Nucleus accumbens (tissue), 56 donors: ENCODE data around the gene ZNF536.

Experiments
- DNase-seq, 56 donors: peaks; one replicate each; lab custom pipeline; 2025; lab: John Stamatoyannopoulos, UW

The ZNF536 gene

GRCh38 chr19:30361107-30361447, 11.1 kb upstream of the ZNF536 start:
- DNase-seq = no peak

- DNase-seq = peak in 20 of 56 donors; percentile 15 to 59 (median 33)
Observed at GRCh38 chr19:30361721-30362120, 10.5 kb upstream of the ZNF536 start.

- DNase-seq = no peak
Observed at GRCh38 chr19:30362156-30362754, 9.9 kb upstream of the ZNF536 start.

- DNase-seq = no peak
Observed at GRCh38 chr19:30363073-30363472, 9.1 kb upstream of the ZNF536 start.

GRCh38 chr19:30364866-30365800, 7.1 kb upstream of the ZNF536 start:
- no peak for DNase-seq

GRCh38 chr19:30366282-30366681, 5.9 kb upstream of the ZNF536 start:
- no peak for DNase-seq

- no peak for DNase-seq
Observed at GRCh38 chr19:30367006-30367405, 5.2 kb upstream of the ZNF536 start.

- no peak for DNase-seq
Observed at GRCh38 chr19:30367421-30367820, 4.8 kb upstream of the ZNF536 start.

GRCh38 chr19:30369833-30370232, 2.4 kb upstream of the ZNF536 start:
- no peak for DNase-seq

- peak in 30 of 56 donors; percentile 20 to 77 (median 47) for DNase-seq
Observed at GRCh38 chr19:30371161-30371836, 885 bp upstream of the ZNF536 start.

GRCh38 chr19:30373593-30373992, 1.4 kb downstream of the ZNF536 start:
- DNase-seq = peak in 13 of 56 donors; percentile 14 to 54 (median 33)

- DNase-seq = peak in 1 of 56 donors; percentile 36
Observed at GRCh38 chr19:30374539-30374864, 2.3 kb downstream of the ZNF536 start.

- DNase-seq = peak in 28 of 56 donors; percentile 16 to 71 (median 30)
Observed at GRCh38 chr19:30374865-30375552, 2.8 kb downstream of the ZNF536 start.

GRCh38 chr19:30375553-30376031, 3.4 kb downstream of the ZNF536 start:
- DNase-seq = peak in 1 of 56 donors; percentile 59

- no peak for DNase-seq
Observed at GRCh38 chr19:30376272-30376671, 4.1 kb downstream of the ZNF536 start.

GRCh38 chr19:30376826-30377425, 4.7 kb downstream of the ZNF536 start:
- DNase-seq = no peak

- no peak for DNase-seq
Observed at GRCh38 chr19:30378701-30379100, 6.5 kb downstream of the ZNF536 start.

GRCh38 chr19:30379841-30380610, 7.8 kb downstream of the ZNF536 start:
- peak in 2 of 56 donors; percentile 29 to 31 for DNase-seq

- no peak for DNase-seq
Observed at GRCh38 chr19:30381366-30381765, 9.2 kb downstream of the ZNF536 start.
